ENCODE results near the gene ARHGEF7. TPM values are rescaled to one million over a fixed set of nuclear protein-coding genes. Genes with fewer than 3 reads are reported as not detected.

The ARHGEF7 gene
- total RNA-seq, 3 donors from 2014 or later (not counting 1 experiment from before 2014, with no cell fraction given): 99.9 to 135 (median 105) TPM

DNA sequence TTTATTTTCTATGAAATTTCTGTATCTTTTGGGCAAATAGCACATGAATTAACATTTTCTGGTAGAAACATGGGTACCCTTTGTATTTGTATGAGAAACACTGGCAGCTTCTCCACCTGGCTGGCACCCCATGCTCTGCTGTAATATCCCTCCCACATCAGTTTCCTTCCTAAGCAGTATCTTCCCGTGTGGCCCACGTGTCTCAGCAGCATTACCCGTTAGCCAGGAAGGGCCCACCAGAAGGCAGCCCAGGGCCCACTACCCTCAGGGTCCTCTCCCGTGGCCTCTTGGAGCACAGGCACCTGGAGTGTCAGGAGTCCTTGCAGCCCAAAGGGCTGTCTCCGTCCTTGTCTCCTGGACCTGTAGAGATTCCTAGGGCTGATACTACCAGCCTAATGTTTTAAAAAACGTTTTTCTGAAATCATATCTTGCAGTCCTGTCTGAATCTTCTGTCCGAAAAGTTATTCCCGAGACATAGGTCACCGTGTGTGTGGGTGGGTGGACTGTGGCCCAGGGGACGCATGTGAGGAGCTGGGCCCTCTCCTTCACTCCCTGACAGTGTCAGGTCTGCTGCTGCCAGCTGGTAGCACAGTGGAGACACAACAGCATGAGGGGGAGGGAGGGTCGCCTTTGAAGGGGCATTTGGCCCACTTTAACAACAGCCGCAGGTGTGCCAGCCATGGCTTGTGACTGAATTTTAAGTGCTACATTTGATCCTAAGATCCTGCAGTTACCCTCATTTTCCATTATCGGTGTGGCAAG, 183.3 kb downstream of the ARHGEF7 start:
- Mint-ChIP-seq H3K4me3 (no peak overlapping the region), H3K9me3 (no peaks in the 10 kb centered on the region), H3K4me1 (peaks cover 19 to 26% of the 10 kb centered on the region in 2 donors), H3K27me3 (ENCODE audit: low read depth in 2 of 2) (no peaks in the 10 kb centered on the region), H3K36me3 (peaks cover 6% of the 10 kb centered on the region), H3K27ac (no peak overlapping the region)
- no peak for DNase-seq
- Histone ChIP-seq H3K27me3 (ENCODE audit: control insufficient read depth, insufficient read depth, low read length) (no peaks in the 10 kb centered on the region), H3K4me1 (ENCODE audit: control insufficient read depth, insufficient read depth, low read length) (peaks cover 10% of the 10 kb centered on the region), H3K4me3 (ENCODE audit: low read length) (no peak overlapping the region), H3K27ac (ENCODE audit: low read length) (no peak overlapping the region), H3K9me3 (ENCODE audit: control insufficient read depth, insufficient read depth, low read length) (no peaks in the 10 kb centered on the region), H3K36me3 (ENCODE audit: control insufficient read depth, insufficient read depth, low read length) (peaks cover 43% of the 10 kb centered on the region)
- no peak for ATAC-seq
- TF ChIP-seq, protein P1, sequence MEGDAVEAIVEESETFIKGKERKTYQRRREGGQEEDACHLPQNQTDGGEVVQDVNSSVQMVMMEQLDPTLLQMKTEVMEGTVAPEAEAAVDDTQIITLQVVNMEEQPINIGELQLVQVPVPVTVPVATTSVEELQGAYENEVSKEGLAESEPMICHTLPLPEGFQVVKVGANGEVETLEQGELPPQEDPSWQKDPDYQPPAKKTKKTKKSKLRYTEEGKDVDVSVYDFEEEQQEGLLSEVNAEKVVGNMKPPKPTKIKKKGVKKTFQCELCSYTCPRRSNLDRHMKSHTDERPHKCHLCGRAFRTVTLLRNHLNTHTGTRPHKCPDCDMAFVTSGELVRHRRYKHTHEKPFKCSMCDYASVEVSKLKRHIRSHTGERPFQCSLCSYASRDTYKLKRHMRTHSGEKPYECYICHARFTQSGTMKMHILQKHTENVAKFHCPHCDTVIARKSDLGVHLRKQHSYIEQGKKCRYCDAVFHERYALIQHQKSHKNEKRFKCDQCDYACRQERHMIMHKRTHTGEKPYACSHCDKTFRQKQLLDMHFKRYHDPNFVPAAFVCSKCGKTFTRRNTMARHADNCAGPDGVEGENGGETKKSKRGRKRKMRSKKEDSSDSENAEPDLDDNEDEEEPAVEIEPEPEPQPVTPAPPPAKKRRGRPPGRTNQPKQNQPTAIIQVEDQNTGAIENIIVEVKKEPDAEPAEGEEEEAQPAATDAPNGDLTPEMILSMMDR (IDR thresholded peaks at IDR 0.05): no peak
- intact Hi-C loops (cut with micrococcal nuclease): no loop called here
- WGBS (ENCODE audit: insufficient coverage): 93% methylated on average over 13 of the region's 13 CpGs

DNA sequence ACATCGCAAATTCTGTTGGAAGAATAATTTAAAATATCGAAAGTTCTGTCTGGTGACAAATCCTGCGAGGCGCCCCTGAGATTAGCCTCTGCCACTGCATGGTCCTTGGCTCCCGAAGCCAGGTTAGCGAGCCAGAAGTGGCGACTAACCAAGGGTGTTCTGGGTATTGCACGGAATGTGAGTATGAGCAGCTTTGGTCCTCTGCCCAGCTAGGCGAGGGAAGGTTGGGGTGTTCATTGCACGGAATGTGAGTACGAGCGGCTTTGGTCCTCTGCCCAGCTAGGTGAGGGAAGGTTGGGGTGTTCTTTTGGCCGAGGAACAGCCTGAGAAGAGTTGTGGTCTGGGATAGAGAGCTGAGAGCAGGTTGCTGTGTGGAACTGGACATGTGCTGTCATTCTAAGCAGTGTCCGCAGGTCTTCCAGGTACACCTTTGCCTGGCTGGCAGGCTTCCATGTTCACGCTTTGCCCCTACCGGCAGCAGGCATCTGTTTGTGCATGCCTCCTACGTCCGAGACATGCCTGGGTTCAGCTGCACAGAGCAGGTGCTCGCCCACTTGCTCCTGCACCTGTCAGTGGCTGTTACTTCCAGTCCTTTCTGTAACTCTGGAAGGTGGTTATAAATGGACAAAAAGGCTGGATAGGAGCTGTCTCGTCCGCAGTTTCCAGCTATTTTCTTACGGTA, 187.1 kb downstream of the ARHGEF7 start:
- WGBS (ENCODE audit: insufficient coverage): 96% methylated on average over 22 of the region's 22 CpGs
- TF ChIP-seq, protein P1 (IDR thresholded peaks at IDR 0.05): no peak
- Mint-ChIP-seq H3K9me3 (no peaks in the 10 kb centered on the region), H3K27me3 (ENCODE audit: low read depth in 2 of 2) (no peaks in the 10 kb centered on the region), H3K27ac (no peak overlapping the region), H3K4me3 (no peak overlapping the region), H3K4me1 (peaks cover 20 to 33% of the 10 kb centered on the region in 2 donors), H3K36me3 (peaks cover 22% of the 10 kb centered on the region)
- Histone ChIP-seq H3K27me3 (ENCODE audit: control insufficient read depth, insufficient read depth, low read length) (no peaks in the 10 kb centered on the region), H3K27ac (ENCODE audit: low read length) (no peak overlapping the region), H3K36me3 (ENCODE audit: control insufficient read depth, insufficient read depth, low read length) (peaks cover 45% of the 10 kb centered on the region), H3K4me3 (ENCODE audit: low read length) (no peak overlapping the region), H3K9me3 (ENCODE audit: control insufficient read depth, insufficient read depth, low read length) (no peaks in the 10 kb centered on the region), H3K4me1 (ENCODE audit: control insufficient read depth, insufficient read depth, low read length) (peaks cover 14% of the 10 kb centered on the region)
- no peak for DNase-seq
- intact Hi-C loops (cut with micrococcal nuclease): no loop called here
- ATAC-seq: no peak

DNA sequence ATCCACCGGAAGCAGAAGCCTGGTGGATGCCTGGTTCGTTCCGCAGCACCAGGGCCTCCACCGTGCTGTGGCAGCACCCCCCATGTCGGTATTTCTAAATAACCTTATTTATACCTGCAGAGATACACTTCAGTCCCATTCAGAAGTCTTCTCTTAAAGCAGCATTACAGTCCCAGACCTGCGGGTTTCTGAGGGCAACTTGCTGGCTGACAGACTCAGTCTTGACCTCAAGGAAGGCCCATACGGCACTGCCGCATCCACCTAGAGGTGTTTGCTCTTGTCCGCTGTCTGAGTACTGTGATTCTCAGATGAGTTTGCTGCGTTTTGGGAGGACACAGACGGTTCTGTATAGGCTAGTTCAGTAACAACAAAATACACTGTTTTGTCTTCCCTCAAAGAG, 188.4 kb downstream of the ARHGEF7 start:
- Mint-ChIP-seq H3K4me1 (peaks cover 20 to 29% of the 10 kb centered on the region in 2 donors), H3K9me3 (no peaks in the 10 kb centered on the region), H3K27me3 (ENCODE audit: low read depth in 2 of 2) (no peaks in the 10 kb centered on the region), H3K36me3 (peaks cover 22% of the 10 kb centered on the region), H3K4me3 (peak overlapping the region; percentile 84), H3K27ac (peak overlapping the region; percentile 78 to 83)
- H3K27me3 ChIP-seq (ENCODE audit: control insufficient read depth, insufficient read depth, low read length): no peaks in the 10 kb centered on the region
- no peak overlapping the region for H3K4me3 ChIP-seq (ENCODE audit: low read length)
- peaks cover 41% of the 10 kb centered on the region for H3K36me3 ChIP-seq (ENCODE audit: control insufficient read depth, insufficient read depth, low read length)
- TF ChIP-seq, protein P1 (IDR thresholded peaks at IDR 0.05): no peak
- H3K4me1 ChIP-seq (ENCODE audit: control insufficient read depth, insufficient read depth, low read length): peaks cover 14% of the 10 kb centered on the region
- no peak for DNase-seq
- no peak for ATAC-seq
- no peaks in the 10 kb centered on the region for H3K9me3 ChIP-seq (ENCODE audit: control insufficient read depth, insufficient read depth, low read length)
- intact Hi-C loops (cut with micrococcal nuclease): no loop called here
- H3K27ac ChIP-seq (ENCODE audit: low read length): no peak overlapping the region
- WGBS (ENCODE audit: insufficient coverage): 98% methylated on average over 9 of the region's 11 CpGs

All from natural killer cell (primary cell).